ENCODE results near the gene CCDC27.
A peak's percentile ranks its signal among the peaks of the same experiment; 100 is the strongest.

CCDC27 gene

GRCh38 chr1:3721955-3722465, 30.2 kb upstream of the CCDC27 start:
- DNase-seq = no peak

- DNase-seq = no peak
Observed at GRCh38 chr1:3722846-3723245, 29.4 kb upstream of the CCDC27 start.

- DNase-seq = peak; percentile 70
Observed at GRCh38 chr1:3724416-3725030, 27.7 kb upstream of the CCDC27 start.

- DNase-seq = no peak
Observed at GRCh38 chr1:3725366-3725765, 26.9 kb upstream of the CCDC27 start.

GRCh38 chr1:3727042-3727824, 25.0 kb upstream of the CCDC27 start:
- DNase-seq = no peak

- no peak for DNase-seq
Observed at GRCh38 chr1:3727825-3728776, 24.1 kb upstream of the CCDC27 start.

GRCh38 chr1:3729594-3730542, 22.4 kb upstream of the CCDC27 start:
- no peak for DNase-seq

GRCh38 chr1:3730543-3731247, 21.6 kb upstream of the CCDC27 start:
- DNase-seq = no peak

GRCh38 chr1:3731583-3732433, 20.4 kb upstream of the CCDC27 start:
- no peak for DNase-seq

GRCh38 chr1:3732434-3733093, 19.7 kb upstream of the CCDC27 start:
- DNase-seq = no peak

GRCh38 chr1:3733094-3733882, 19.0 kb upstream of the CCDC27 start:
- DNase-seq = no peak

GRCh38 chr1:3733883-3734589, 18.2 kb upstream of the CCDC27 start:
- no peak for DNase-seq

GRCh38 chr1:3734602-3735001, 17.6 kb upstream of the CCDC27 start:
- DNase-seq = no peak

GRCh38 chr1:3735027-3735681, 17.1 kb upstream of the CCDC27 start:
- DNase-seq = no peak

- DNase-seq = no peak
Observed at GRCh38 chr1:3735688-3736087, 16.6 kb upstream of the CCDC27 start.

GRCh38 chr1:3736131-3736561, 16.1 kb upstream of the CCDC27 start:
- DNase-seq = no peak

GRCh38 chr1:3736708-3737107, 15.5 kb upstream of the CCDC27 start:
- DNase-seq = no peak

GRCh38 chr1:3738943-3739342, 13.3 kb upstream of the CCDC27 start:
- DNase-seq = no peak
